GM10248 (cell line): ENCODE data around the gene PODXL.

Source experiments
- CTCF ChIA-PET: fragments of 300-600 bp; sonication (Branson Sonifier 250); formaldehyde crosslinking; extraction: SDS; loops from one replicate; lab custom pipeline; 2021; ENCODE audit warnings: antibody characterized with exemption; lab: Yijun Ruan, JAX
- POLR2A ChIA-PET: fragments of 350-650 bp; sonication (Branson Sonifier 250); formaldehyde crosslinking; extraction: SDS; loops from one replicate; lab custom pipeline; 2020; ENCODE audit warnings: antibody characterized with exemption; lab: Yijun Ruan, JAX
- DNase-seq: peaks from one replicate; pipeline ENCODE4 v3.0.0; 2012; ENCODE audit errors: extremely low spot score
- CTCF ChIP-seq: IDR thresholded peaks from 2 replicates; pipeline ENCODE4 v1.5.1; 2012; ENCODE audit warnings: mild to moderate bottlenecking, low read depth; ENCODE audit errors: extremely low read depth, missing control alignments, control extremely low read depth

The PODXL gene

GRCh38 chr7:131483586-131483985 lies 72.8 kb downstream of the PODXL start:
- TF ChIP-seq CTCF: no peak
- DNase-seq: no peak
- ChIA-PET CTCF (interaction anchor here (0.8 to 2.5 kb wide), 8 partner anchors 15 to 30 kb away, joined by 3 to 8 read pairs (median 4); no protein-coding TSS in a partner anchor), POLR2A (no interaction called here)

- ChIA-PET POLR2A (no interaction called here), CTCF (interaction anchor here (0.8 to 2.5 kb wide), 11 partner anchors 8 to 585 kb away, joined by 3 to 13 read pairs (median 5); no protein-coding TSS in a partner anchor)
- no peak for TF ChIP-seq CTCF
- DNase-seq: no peak
These were observed 73.6 kb downstream of the PODXL start for GRCh38 chr7:131482800-131483199.

GRCh38 chr7:131480384-131481315 lies 75.8 kb downstream of the PODXL start:
- no peak for TF ChIP-seq CTCF
- POLR2A ChIA-PET: no interaction called here
- DNase-seq: no peak
- CTCF ChIA-PET: interaction anchor here (1.2 kb wide), 1 partner anchor 15 kb away, joined by 5 read pairs; no protein-coding TSS in a partner anchor

- ChIA-PET CTCF (no interaction called here), POLR2A (no interaction called here)
- DNase-seq: no peak
- no peak for TF ChIP-seq CTCF
These were observed 79.7 kb downstream of the PODXL start for GRCh38 chr7:131476740-131477139.

- ChIA-PET POLR2A (no interaction called here), CTCF (interaction anchor here (1.1 kb wide), 1 partner anchor 20 kb away, joined by 3 read pairs; no protein-coding TSS in a partner anchor)
- TF ChIP-seq CTCF: no peak
- DNase-seq: no peak
These were observed 85.0 kb downstream of the PODXL start for GRCh38 chr7:131471250-131472004.

- POLR2A ChIA-PET: no interaction called here
- no peak for DNase-seq
- CTCF ChIA-PET: interaction anchor here (1.7 kb wide), 1 partner anchor 16 kb away, joined by 5 read pairs; no protein-coding TSS in a partner anchor
- no peak for TF ChIP-seq CTCF
These were observed 88.6 kb downstream of the PODXL start for GRCh38 chr7:131467788-131468187.
